Upper lobe of left lung (tissue), 6 donors: ENCODE data around the gene PADI1. TPM values are rescaled to one million over a fixed set of nuclear protein-coding genes. Genes with fewer than 3 reads are reported as not detected.

Experiments used
- ATAC-seq, 2 donors: fragments of 200-7000 bp; cut with Tn5 transposase; one replicate each; pipeline ENCODE4 v1.9.1; 2022; ENCODE audit warnings: mild to moderate bottlenecking in 2 of 2, moderate library complexity in 2 of 2; ENCODE audit not compliant: low FRiP score in 2 of 2
- DNase-seq, 2 donors: peaks; one replicate each; pipeline ENCODE4 v3.0.0-alpha.2; 2019 to 2020
- H3K27ac ChIP-seq, 4 donors: fragments of 200-600 bp; sonication (generic); one replicate each; pipeline ENCODE4 v1.5.1; 2016 to 2019
- H3K27me3 ChIP-seq, 4 donors: fragments of 200-600 bp; sonication (generic); one replicate each; pipeline ENCODE4 v1.5.1; 2017 to 2019
- H3K36me3 ChIP-seq, 4 donors: fragments of 200-600 bp; sonication (generic); one replicate each; pipeline ENCODE4 v1.5.1; 2016 to 2019
- H3K4me1 ChIP-seq, 4 donors: fragments of 200-600 bp; sonication (generic); one replicate each; pipeline ENCODE4 v1.5.1; 2018 to 2019
- H3K4me3 ChIP-seq, 4 donors: fragments of 200-600 bp; sonication (generic); one replicate each; pipeline ENCODE4 v1.5.1; 2017 to 2019; ENCODE audit warnings: mild to moderate bottlenecking in 2 of 4, moderate library complexity in 1 of 4
- H3K9me3 ChIP-seq, 4 donors: fragments of 200-600 bp; sonication (generic); one replicate each; pipeline ENCODE4 v1.5.1; 2018 to 2019
- CTCF ChIP-seq, 6 experiments: fragments of 450-650 bp in 4 of 6; fragments of 200-600 bp in 2 of 6; sonication (generic) in 2 of 6; IDR thresholded peaks; one replicate each; pipeline ENCODE4 v1.5.1; 2016 to 2019; ENCODE audit warnings: antibody characterized with exemption in 6 of 6
- EP300 ChIP-seq, 4 donors: sonication (generic); formaldehyde crosslinking; IDR thresholded peaks; one replicate each; pipeline ENCODE4 v1.5.1; 2017; ENCODE audit warnings: antibody characterized with exemption in 4 of 4, control low read depth in 2 of 4
- POLR2A ChIP-seq, 4 donors: fragments of 450-650 bp; IDR thresholded peaks; one replicate each; pipeline ENCODE4 v1.5.1; 2016 to 2017; ENCODE audit warnings: antibody characterized with exemption in 4 of 4, mild to moderate bottlenecking in 2 of 4
- POLR2AphosphoS5 ChIP-seq, 2 donors: sonication (generic); formaldehyde crosslinking; IDR thresholded peaks; one replicate each; pipeline ENCODE4 v1.5.1; 2017; ENCODE audit warnings: antibody characterized with exemption in 2 of 2
- WGBS, 2 donors: methylation state at CpG; one replicate each; pipeline ENCODE4 v1.1.5; 2017 to 2018; 5-methylcytosine and 5-hydroxymethylcytosine counted together
- total RNA-seq, 6 donors: library from RNA; depleted of rRNA in 4 of 6; stranded (reverse); fragments of >200 nt in 4 of 6; gene quantifications; one replicate each; pipeline versions ENCODE4 v1.1.0 to v1.2.1, GENCODE V29; 2016 to 2021
- donor health status: DM: no; HTN: no; CAD: no; lungs with moderate emphysema.
- donor health status: DM: no; HTN: yes; CAD: no; lungs with severe emphysema.

The PADI1 gene
- total RNA-seq, 6 donors from 2014 or later: not detected

- no peaks in the 10 kb centered on the region for H3K36me3 ChIP-seq
- no peak for TF ChIP-seq CTCF (IDR thresholded peaks at IDR 0.05)
- WGBS, 2 donors: 59 to 66% methylated on average over 3 of the region's 3 CpGs
- H3K27ac ChIP-seq: no peak overlapping the region
- no peak for ATAC-seq
- no peaks in the 10 kb centered on the region for H3K27me3 ChIP-seq
- no peaks in the 10 kb centered on the region for H3K9me3 ChIP-seq
- DNase-seq: no peak
- no peaks in the 10 kb centered on the region for H3K4me1 ChIP-seq
- H3K4me3 ChIP-seq: no peak overlapping the region
Measured at GRCh38 chr1:17173217-17173616, 31.7 kb upstream of the PADI1 start.

DNA sequence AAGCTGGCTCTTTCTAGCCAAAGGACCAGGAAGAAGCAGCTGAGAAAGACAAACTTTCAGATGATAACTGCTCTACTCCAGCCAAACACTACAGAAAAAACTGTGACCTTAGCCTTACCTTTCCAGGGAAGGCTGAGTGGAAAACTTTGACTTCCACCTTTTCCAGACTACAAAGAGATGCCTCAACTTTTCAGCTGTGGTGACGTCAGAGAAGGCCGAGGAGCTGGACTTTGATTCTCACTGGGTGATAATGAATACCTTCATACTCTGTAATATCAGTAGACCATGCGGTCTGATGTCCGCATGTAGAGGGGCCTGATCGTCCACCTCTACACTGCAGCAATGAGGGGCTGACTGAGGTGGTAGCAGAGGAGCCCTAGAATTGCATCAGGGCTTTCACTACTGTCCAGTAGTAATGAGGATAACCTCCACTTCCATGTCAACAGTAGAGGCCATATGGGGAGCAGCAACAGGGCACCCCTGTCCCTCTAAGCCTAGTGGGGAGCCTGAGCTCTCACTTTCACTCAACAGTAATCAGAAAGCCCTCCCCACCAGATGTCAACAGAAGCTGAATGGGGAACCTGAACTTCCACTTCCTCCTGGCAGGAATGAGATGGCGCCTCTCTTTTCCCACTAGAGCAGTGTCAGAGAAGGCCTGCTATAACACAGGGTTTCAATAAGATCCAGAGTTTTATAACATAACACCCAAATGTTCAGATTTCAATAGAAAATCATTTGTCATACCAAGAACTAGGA, 28.4 kb upstream of the PADI1 start:
- no peaks in the 10 kb centered on the region for H3K4me1 ChIP-seq
- DNase-seq (no peak), ATAC-seq (no peak)
- no peak for TF ChIP-seq POLR2AphosphoS5 (IDR thresholded peaks at IDR 0.05)
- TF ChIP-seq POLR2A (IDR thresholded peaks at IDR 0.05): no peak
- TF ChIP-seq CTCF (IDR thresholded peaks at IDR 0.05): no peak
- TF ChIP-seq EP300 (IDR thresholded peaks at IDR 0.05): no peak
- no peaks in the 10 kb centered on the region for H3K9me3 ChIP-seq
- H3K36me3 ChIP-seq: no peaks in the 10 kb centered on the region
- no peak overlapping the region for H3K27ac ChIP-seq
- WGBS, 2 donors: 83 to 94% methylated on average over 6 of the region's 6 CpGs
- no peaks in the 10 kb centered on the region for H3K27me3 ChIP-seq
- H3K4me3 ChIP-seq: no peak overlapping the region

GRCh38 chr1:17177651-17178050, 27.3 kb upstream of the PADI1 start:
- Histone ChIP-seq H3K4me1 (no peaks in the 10 kb centered on the region), H3K27ac (no peak overlapping the region), H3K27me3 (no peaks in the 10 kb centered on the region), H3K4me3 (no peak overlapping the region), H3K36me3 (no peaks in the 10 kb centered on the region), H3K9me3 (no peaks in the 10 kb centered on the region)
- TF ChIP-seq POLR2AphosphoS5 (IDR thresholded peaks at IDR 0.05) (no peak), EP300 (IDR thresholded peaks at IDR 0.05) (no peak), CTCF (IDR thresholded peaks at IDR 0.05) (no peak), POLR2A (IDR thresholded peaks at IDR 0.05) (no peak)
- 54 to 55% methylated on average over 1 of the region's 1 CpG for WGBS, 2 donors
- ATAC-seq (no peak), DNase-seq (no peak)

GRCh38 chr1:17181781-17182464, 23.0 kb upstream of the PADI1 start:
- ATAC-seq: no peak
- H3K36me3 ChIP-seq: no peaks in the 10 kb centered on the region

More at GRCh38 chr1:17181781-17182464, 23.0 kb upstream of the PADI1 start:
- no peak for TF ChIP-seq POLR2A (IDR thresholded peaks at IDR 0.05)
- no peak for TF ChIP-seq EP300 (IDR thresholded peaks at IDR 0.05)
- TF ChIP-seq CTCF (IDR thresholded peaks at IDR 0.05): no peak
- no peak for TF ChIP-seq POLR2AphosphoS5 (IDR thresholded peaks at IDR 0.05)
- H3K9me3 ChIP-seq: no peaks in the 10 kb centered on the region
- H3K4me3 ChIP-seq: no peak overlapping the region
- DNase-seq: no peak
- WGBS, 2 donors: 24% methylated on average over 6 of the region's 6 CpGs
- no peak overlapping the region for H3K27ac ChIP-seq
- no peaks in the 10 kb centered on the region for H3K4me1 ChIP-seq
- no peaks in the 10 kb centered on the region for H3K27me3 ChIP-seq
